Calu3 (cell line): Measurements from ENCODE around the gene DRD3. TPM values are rescaled to one million over a fixed set of nuclear protein-coding genes. Genes with fewer than 3 reads are reported as not detected.

Experiments
- BruUV-seq: library from RNA; stranded (reverse); fragments of 400-500 nt; replicated peaks from 2 replicates; lab custom pipeline; 2021; lab: Mats Ljungman, UMichigan
- CTCF ChIA-PET: fragments of 300-600 bp; sonication (Branson Sonifier 250); formaldehyde crosslinking; loops from one replicate; lab custom pipeline; 2022; ENCODE audit warnings: antibody characterized with exemption; lab: Charles Lee
- DNase-seq: peaks from one replicate; pipeline ENCODE4 v3.0.0; 2022
- H3K27ac Mint-ChIP-seq: one replicate; pipeline ENCODE4 v1.8.0; 2022; ENCODE audit warnings: mixed read lengths; ENCODE audit not compliant: unreplicated experiment
- H3K27me3 Mint-ChIP-seq: one replicate; pipeline ENCODE4 v1.8.0; 2022; ENCODE audit warnings: mixed read lengths; ENCODE audit not compliant: unreplicated experiment
- H3K36me3 Mint-ChIP-seq: one replicate; pipeline ENCODE4 v1.8.0; 2022; ENCODE audit warnings: mild to moderate bottlenecking, moderate library complexity, mixed read lengths; ENCODE audit not compliant: insufficient read depth, unreplicated experiment
- H3K4me1 Mint-ChIP-seq: one replicate; pipeline ENCODE4 v1.8.0; 2022; ENCODE audit warnings: mild to moderate bottlenecking, low read depth, mixed read lengths; ENCODE audit not compliant: unreplicated experiment
- H3K4me3 Mint-ChIP-seq: one replicate; pipeline ENCODE4 v1.8.0; 2022; ENCODE audit warnings: mild to moderate bottlenecking, low read depth, moderate library complexity, mixed read lengths; ENCODE audit not compliant: unreplicated experiment
- H3K9me3 Mint-ChIP-seq: one replicate; pipeline ENCODE4 v1.8.0; 2022; ENCODE audit warnings: low read depth, mixed read lengths; ENCODE audit not compliant: unreplicated experiment
- CTCF ChIP-seq: fragments of 200-600 bp; IDR thresholded peaks from one replicate; pipeline ENCODE4 v1.8.0; 2022; ENCODE audit warnings: antibody characterized with exemption; ENCODE audit not compliant: unreplicated experiment
- intact Hi-C: fragments of 100-400 bp; cut with micrococcal nuclease; formaldehyde crosslinking; loops from one replicate; pipeline ENCODE4 v1.10.0; 2022; ENCODE audit not compliant: unreplicated experiment
- total RNA-seq: library from RNA; stranded (reverse); gene quantifications from 2 replicates; pipeline ENCODE4 v1.2.3, GENCODE V29; 2022

Gene DRD3
- total RNA-seq, 1 experiment from 2014 or later, result not detected

GRCh38 chr3:114175204-114175987 is 3.5 kb downstream of the DRD3 start:
- H3K9me3 Mint-ChIP-seq, result no peaks in the 10 kb centered on the region
- no peak overlapping the region for H3K27ac Mint-ChIP-seq
- H3K36me3 Mint-ChIP-seq, result no peaks in the 10 kb centered on the region
- H3K27me3 Mint-ChIP-seq, result peaks cover 69% of the 10 kb centered on the region
- BruUV-seq, result no TSS peak
- intact Hi-C loops, result no loop called here
- H3K4me1 Mint-ChIP-seq, result no peaks in the 10 kb centered on the region
- H3K4me3 Mint-ChIP-seq, result no peak overlapping the region
- CTCF ChIA-PET, result interaction anchor here (0.7 kb wide), 1 partner anchor 86 kb away, joined by 3 read pairs; no protein-coding TSS in a partner anchor
- DNase-seq, result no peak
- TF ChIP-seq CTCF, result no peak

GRCh38 chr3:114171677-114172076 is 7.2 kb downstream of the DRD3 start:
- Mint-ChIP-seq H3K4me3 (no peak overlapping the region), H3K9me3 (no peaks in the 10 kb centered on the region), H3K27me3 (peaks cover 62% of the 10 kb centered on the region), H3K27ac (no peak overlapping the region), H3K4me1 (no peaks in the 10 kb centered on the region), H3K36me3 (no peaks in the 10 kb centered on the region)
- intact Hi-C loops, result no loop called here
- no TSS peak for BruUV-seq
- TF ChIP-seq CTCF, result no peak
- no peak for DNase-seq
- CTCF ChIA-PET, result no interaction called here

GRCh38 chr3:114168150-114168549 is 10.7 kb downstream of the DRD3 start:
- CTCF ChIA-PET, result no interaction called here

DNA sequence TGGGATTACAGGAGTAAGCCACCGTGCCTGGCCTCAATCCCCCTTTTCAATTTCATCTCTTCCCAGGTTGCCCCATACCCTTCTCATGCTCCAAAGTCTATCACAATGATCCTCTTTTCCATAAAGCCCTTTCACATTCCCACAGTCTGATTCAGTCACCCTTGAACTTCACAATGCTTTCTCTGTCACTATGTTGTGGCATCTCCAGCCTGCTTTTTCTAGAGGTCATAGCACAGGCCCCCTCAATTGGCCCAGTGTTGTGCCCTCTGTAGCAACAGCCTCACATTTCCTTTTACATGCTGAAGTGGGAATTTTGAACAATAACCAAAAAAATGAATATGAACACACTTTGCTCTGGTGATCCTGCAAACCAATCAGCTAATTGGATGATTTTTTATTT is 21.5 kb downstream of the DRD3 start:
- DNase-seq, result no peak
- no peaks in the 10 kb centered on the region for H3K4me1 Mint-ChIP-seq
- peaks cover 6% of the 10 kb centered on the region for H3K36me3 Mint-ChIP-seq
- CTCF ChIA-PET, result no interaction called here
- intact Hi-C loops, result loop anchor here (10.0 kb wide), 1 partner anchor 177 kb away; no protein-coding TSS in a partner anchor
- no peak overlapping the region for H3K27ac Mint-ChIP-seq
- peaks cover 57% of the 10 kb centered on the region for H3K27me3 Mint-ChIP-seq
- TF ChIP-seq CTCF, result no peak
- H3K4me3 Mint-ChIP-seq, result no peak overlapping the region
- no TSS peak for BruUV-seq
- H3K9me3 Mint-ChIP-seq, result no peaks in the 10 kb centered on the region

More at GRCh38 chr3:114168150-114168549, 10.7 kb downstream of the DRD3 start:
- H3K27me3 Mint-ChIP-seq, result peaks cover 47% of the 10 kb centered on the region
- no peaks in the 10 kb centered on the region for H3K4me1 Mint-ChIP-seq
- H3K27ac Mint-ChIP-seq, result no peak overlapping the region
- TF ChIP-seq CTCF, result no peak
- BruUV-seq, result no TSS peak
- no peaks in the 10 kb centered on the region for H3K9me3 Mint-ChIP-seq
- no peaks in the 10 kb centered on the region for H3K36me3 Mint-ChIP-seq
- H3K4me3 Mint-ChIP-seq, result no peak overlapping the region
- no peak for DNase-seq
- intact Hi-C loops, result no loop called here
